GM13977 (cell line): ENCODE results near the gene BCAS1.

Experiments
- DNase-seq: peaks from one replicate; pipeline ENCODE4 v3.0.0; 2012; ENCODE audit warnings: low spot score
- in situ Hi-C: fragments of 300-500 bp; cut with MboI; formaldehyde crosslinking; loops from one replicate; pipeline ENCODE4 v1.12.0; 2022; ENCODE audit warnings: low sequenced_read_pairs, low pct_unique_long_range_greater_than_20kb, mixed read lengths, inconsistent platforms; ENCODE audit not compliant: unreplicated experiment
- TF ChIP-seq, protein P1 (sequence below): IDR thresholded peaks from 2 replicates; pipeline ENCODE4 v1.5.1; 2012; ENCODE audit warnings: mild to moderate bottlenecking, control low read depth; ENCODE audit not compliant: insufficient read depth; ENCODE audit errors: extremely low read depth, missing control alignments

BCAS1 gene

DNA sequence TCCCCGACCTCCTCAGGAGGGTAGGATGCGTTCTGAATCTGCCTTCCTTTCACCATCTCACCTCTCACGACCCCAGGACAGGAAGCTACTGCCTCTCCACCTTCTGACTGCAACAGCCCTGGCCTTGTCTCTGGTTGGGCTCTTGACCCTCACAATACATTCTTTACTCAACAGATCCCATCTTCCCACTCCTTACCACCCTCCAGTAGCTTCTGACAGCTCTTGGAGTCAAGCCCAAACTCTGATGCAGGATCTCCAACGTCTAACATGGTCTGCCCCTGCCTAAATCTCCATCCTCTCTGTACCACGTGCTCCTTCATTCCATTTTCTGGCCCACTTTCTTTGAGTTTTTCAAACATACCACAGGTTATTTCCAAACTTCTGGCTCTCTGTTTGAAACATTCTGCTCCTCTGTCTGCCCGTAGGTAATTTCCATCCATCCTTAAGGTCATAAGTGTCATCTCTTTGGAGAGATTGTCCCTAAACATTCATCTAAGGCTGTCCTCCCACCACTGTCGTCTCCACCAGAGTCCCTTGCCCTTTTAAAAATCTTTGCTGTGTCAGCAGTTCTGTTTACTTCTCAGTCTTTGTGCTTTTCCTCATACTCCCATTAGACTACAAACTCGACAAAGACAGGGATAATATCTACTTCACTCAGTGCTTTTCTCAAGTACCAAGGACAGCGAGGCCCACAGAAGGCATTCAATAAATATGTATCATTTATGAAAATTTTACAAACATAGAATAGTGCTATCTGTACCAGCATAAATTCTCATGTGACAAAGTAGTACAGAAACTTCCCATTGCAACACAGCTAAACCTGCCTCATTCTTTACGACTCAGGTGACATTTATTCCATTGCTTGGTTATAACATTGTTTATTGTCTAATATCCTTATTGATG, 73.6 kb downstream of the BCAS1 start:
- in situ Hi-C loops: no loop called here
- no peak for DNase-seq
- TF ChIP-seq, protein P1, sequence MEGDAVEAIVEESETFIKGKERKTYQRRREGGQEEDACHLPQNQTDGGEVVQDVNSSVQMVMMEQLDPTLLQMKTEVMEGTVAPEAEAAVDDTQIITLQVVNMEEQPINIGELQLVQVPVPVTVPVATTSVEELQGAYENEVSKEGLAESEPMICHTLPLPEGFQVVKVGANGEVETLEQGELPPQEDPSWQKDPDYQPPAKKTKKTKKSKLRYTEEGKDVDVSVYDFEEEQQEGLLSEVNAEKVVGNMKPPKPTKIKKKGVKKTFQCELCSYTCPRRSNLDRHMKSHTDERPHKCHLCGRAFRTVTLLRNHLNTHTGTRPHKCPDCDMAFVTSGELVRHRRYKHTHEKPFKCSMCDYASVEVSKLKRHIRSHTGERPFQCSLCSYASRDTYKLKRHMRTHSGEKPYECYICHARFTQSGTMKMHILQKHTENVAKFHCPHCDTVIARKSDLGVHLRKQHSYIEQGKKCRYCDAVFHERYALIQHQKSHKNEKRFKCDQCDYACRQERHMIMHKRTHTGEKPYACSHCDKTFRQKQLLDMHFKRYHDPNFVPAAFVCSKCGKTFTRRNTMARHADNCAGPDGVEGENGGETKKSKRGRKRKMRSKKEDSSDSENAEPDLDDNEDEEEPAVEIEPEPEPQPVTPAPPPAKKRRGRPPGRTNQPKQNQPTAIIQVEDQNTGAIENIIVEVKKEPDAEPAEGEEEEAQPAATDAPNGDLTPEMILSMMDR: no peak

DNA sequence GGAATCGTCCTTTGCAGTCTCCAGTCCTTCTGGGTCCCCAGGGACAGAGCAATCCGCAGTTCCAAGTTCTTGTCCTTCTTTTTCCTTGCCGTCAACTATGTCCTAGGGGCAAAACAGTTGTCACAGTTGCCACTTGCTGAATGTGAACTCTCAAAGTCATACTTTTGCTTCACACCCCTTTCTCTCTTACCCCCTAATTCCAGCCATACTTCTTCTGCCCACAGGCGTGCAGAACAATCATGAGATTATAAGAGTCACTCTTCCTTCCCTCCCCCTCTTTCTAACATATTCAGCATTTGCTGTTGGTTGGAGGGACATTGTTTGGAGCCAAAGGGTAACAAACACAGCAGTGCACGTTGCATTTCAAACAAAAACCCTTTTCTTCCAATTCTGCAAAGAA, 74.4 kb downstream of the BCAS1 start:
- no peak for DNase-seq
- in situ Hi-C loops: no loop called here
- TF ChIP-seq, protein P1: no peak

GRCh38 chr20:53994088-53994487, 76.3 kb downstream of the BCAS1 start:
- TF ChIP-seq, protein P1: no peak
- no peak for DNase-seq
- in situ Hi-C loops: no loop called here

DNA sequence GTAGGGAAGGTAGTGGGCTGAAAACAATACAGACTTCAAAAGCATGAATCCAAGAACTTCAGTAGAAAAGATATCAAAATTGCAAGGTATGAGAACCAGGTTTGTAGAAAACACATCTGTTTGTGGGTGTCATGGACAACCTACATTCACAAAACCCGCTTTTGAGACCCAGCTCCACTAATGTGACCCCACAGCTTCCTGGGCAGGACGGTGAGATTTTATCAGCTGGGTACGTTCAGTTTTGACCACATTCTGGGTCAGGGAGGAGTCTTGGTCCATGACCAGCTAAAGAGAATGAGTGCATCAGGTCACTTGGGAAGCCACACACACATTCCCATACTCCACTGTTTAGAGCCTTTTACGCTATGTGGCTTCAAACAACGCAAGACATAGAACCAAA, 77.1 kb downstream of the BCAS1 start:
- TF ChIP-seq, protein P1: no peak
- DNase-seq: no peak
- in situ Hi-C loops: no loop called here

- no peak for DNase-seq
- in situ Hi-C loops: no loop called here
- TF ChIP-seq, protein P1: no peak
Measured at GRCh38 chr20:53990768-53991450, 79.5 kb downstream of the BCAS1 start.

- in situ Hi-C loops: no loop called here
- TF ChIP-seq, protein P1: no peak
- DNase-seq: no peak
Measured at GRCh38 chr20:53990003-53990402, 80.4 kb downstream of the BCAS1 start.
